CD14-positive monocyte (primary cell): ENCODE results near the gene PIK3AP1. TPM values are rescaled to one million over a fixed set of nuclear protein-coding genes. Genes with fewer than 3 reads are reported as not detected.

Experiments
- DNase-seq, 3 donors: peaks; one replicate each; pipeline ENCODE4 v3.0.0-alpha.2; 2011 to 2022
- H2AFZ ChIP-seq: 2 replicates; pipeline ENCODE4 v1.6.0; 2012; ENCODE audit warnings: mild to moderate bottlenecking, low read depth, low read length, inconsistent platforms; ENCODE audit not compliant: insufficient read depth, poor library complexity, severe bottlenecking
- H3K27ac ChIP-seq, 2 donors: 1 replicate in 1 of 2; 2 replicates in 1 of 2; pipeline ENCODE4 v1.5.1; 2012 to 2013; ENCODE audit warnings: low read length in 2 of 2, control low read depth in 1 of 2, inconsistent platforms in 1 of 2, low read depth in 1 of 2, mild to moderate bottlenecking in 1 of 2
- H3K27me3 ChIP-seq, 2 donors: one replicate each; pipeline versions ENCODE4 v1.6.0 to v1.6.1; 2011 to 2013; ENCODE audit warnings: low read length in 2 of 2; ENCODE audit not compliant: control insufficient read depth in 2 of 2, insufficient read depth in 2 of 2
- H3K36me3 ChIP-seq, 2 donors: replicated peaks in 1 of 2; 1 replicate in 1 of 2; 2 replicates in 1 of 2; pipeline versions ENCODE4 v1.5.1 to v1.6.1; 2012 to 2013; ENCODE audit warnings: low read length in 2 of 2, control low read depth in 1 of 2, inconsistent platforms in 1 of 2, mild to moderate bottlenecking in 1 of 2; ENCODE audit not compliant: insufficient read depth in 2 of 2, control insufficient read depth in 1 of 2
- H3K4me1 ChIP-seq, 2 donors: 1 replicate in 1 of 2; 2 replicates in 1 of 2; pipeline versions ENCODE4 v1.5.1 to v1.6.1; 2012 to 2013; ENCODE audit warnings: low read length in 2 of 2, control low read depth in 1 of 2, inconsistent platforms in 1 of 2, mild to moderate bottlenecking in 1 of 2, moderate library complexity in 1 of 2; ENCODE audit not compliant: insufficient read depth in 2 of 2, control insufficient read depth in 1 of 2
- H3K4me2 ChIP-seq: replicated peaks from 2 replicates; pipeline ENCODE3; 2012; ENCODE audit warnings: low read length, moderate library complexity, mild to moderate bottlenecking; ENCODE audit not compliant: poor library complexity, severe bottlenecking; ENCODE audit errors: extremely low read depth
- H3K4me3 ChIP-seq, 3 experiments: fragments of 200-600 bp in 1 of 3; sonication (generic) in 1 of 3; replicated peaks in 1 of 3; 1 replicate in 2 of 3; 2 replicates in 1 of 3; pipeline ENCODE4 v1.5.1; 2011 to 2013; ENCODE audit warnings: low read length in 3 of 3, mild to moderate bottlenecking in 3 of 3, control low read depth in 2 of 3, low read depth in 2 of 3, inconsistent platforms in 1 of 3, moderate library complexity in 1 of 3
- H3K79me2 ChIP-seq: 2 replicates; pipeline ENCODE4 v1.6.0; 2012; ENCODE audit warnings: mild to moderate bottlenecking, control low read depth, inconsistent platforms, low read length, moderate library complexity; ENCODE audit not compliant: insufficient read depth
- H3K9ac ChIP-seq: 2 replicates; pipeline ENCODE4 v1.6.0; 2017; ENCODE audit warnings: low read length, mild to moderate bottlenecking; ENCODE audit not compliant: insufficient read depth, poor library complexity, severe bottlenecking
- H3K9me3 ChIP-seq, 2 donors: replicated peaks in 1 of 2; 1 replicate in 1 of 2; 2 replicates in 1 of 2; pipeline versions ENCODE4 v1.5.1 to v1.6.1; 2012 to 2013; ENCODE audit warnings: low read length in 2 of 2, control low read depth in 1 of 2; ENCODE audit not compliant: control insufficient read depth in 1 of 2, insufficient read depth in 1 of 2
- H4K20me1 ChIP-seq: 2 replicates; pipeline ENCODE4 v1.6.0; 2012; ENCODE audit warnings: mild to moderate bottlenecking, low read length, control low read depth, moderate library complexity; ENCODE audit not compliant: insufficient read depth
- H3K27ac Mint-ChIP-seq, 7 donors: one replicate each; pipeline ENCODE4 v1.8.0; 2020; ENCODE audit warnings: mild to moderate bottlenecking in 7 of 7, mixed read lengths in 7 of 7, moderate library complexity in 6 of 7, inconsistent platforms in 2 of 7
- H3K27me3 Mint-ChIP-seq, 3 donors: one replicate each; pipeline ENCODE4 v1.8.0; 2021 to 2022; ENCODE audit warnings: low read depth in 3 of 3, mild to moderate bottlenecking in 3 of 3, mixed read lengths in 3 of 3, moderate library complexity in 3 of 3, inconsistent platforms in 1 of 3
- H3K36me3 Mint-ChIP-seq, 2 donors: one replicate each; pipeline ENCODE4 v1.8.0; 2020; ENCODE audit warnings: mixed read lengths in 2 of 2, inconsistent platforms in 1 of 2, mild to moderate bottlenecking in 1 of 2
- H3K4me1 Mint-ChIP-seq: one replicate; pipeline ENCODE4 v1.8.0; 2020; ENCODE audit warnings: mild to moderate bottlenecking, mixed read lengths
- H3K4me3 Mint-ChIP-seq, 2 donors: one replicate each; pipeline ENCODE4 v1.8.0; 2020; ENCODE audit warnings: mild to moderate bottlenecking in 2 of 2, mixed read lengths in 2 of 2, moderate library complexity in 1 of 2
- H3K9me3 Mint-ChIP-seq, 7 donors: one replicate each; pipeline ENCODE4 v1.8.0; 2020 to 2022; ENCODE audit warnings: mixed read lengths in 7 of 7, mild to moderate bottlenecking in 6 of 7, moderate library complexity in 6 of 7, inconsistent platforms in 2 of 7
- CTCF ChIP-seq: fragments of 200-600 bp; IDR thresholded peaks from one replicate; pipeline ENCODE4 v1.8.0; 2022; ENCODE audit warnings: antibody characterized with exemption, mild to moderate bottlenecking
- WGBS: methylation state at CpG from one replicate; pipeline ENCODE4 v1.1.5; 2013; ENCODE audit warnings: missing lambda C conversion rate; ENCODE audit not compliant: insufficient coverage; 5-methylcytosine and 5-hydroxymethylcytosine counted together
- intact Hi-C, 2 donors: fragments of 100-400 bp; cut with micrococcal nuclease; formaldehyde crosslinking; loops; one replicate each; pipeline versions ENCODE4 v1.15.0 to v1.15.1; 2023
- polyA minus RNA-seq: library from RNA; depleted of rRNA, polyadenylated mRNA; stranded (reverse); fragments of >200 nt; gene quantifications from 2 replicates; pipeline ENCODE4 v1.2.3, GENCODE V29; 2012
- polyA plus RNA-seq, 3 donors: library from polyadenylated mRNA; depleted of rRNA in 1 of 3; unstranded in 2 of 3; stranded (reverse) in 1 of 3; fragments of 300-500 nt in 2 of 3; fragments of >200 nt in 1 of 3; fragmentation: Illumina TruSeq in 2 of 3; gene quantifications; 1 replicate in 2 of 3; 2 replicates in 1 of 3; pipeline ENCODE4 v1.2.3, GENCODE V29; 2012 to 2021
- total RNA-seq, 12 experiments: library from RNA in 1 of 12; stranded (reverse) in 1 of 12; fragments of 120-200 nt in 1 of 12; gene quantifications; one replicate each; pipeline ENCODE4 v1.2.4 and lab custom pipeline; 2013 to 2026; ENCODE audit warnings: mixed read lengths in 6 of 12, inconsistent platforms in 1 of 12

The PIK3AP1 gene
- 176 TPM for total RNA-seq (2013)
- polyA plus RNA-seq (100 to 1,000 TPM in 2 of 3 donors, 10 to 100 TPM in 1; 95.5 to 157 (median 112) TPM), polyA minus RNA-seq (112 and 212 TPM in 2 replicates), total RNA-seq (lab: John Stamatoyannopoulos, UW) (306 to 2,421 (median 540) reads per million in 11 experiments)

GRCh38 chr10:96720422-96721206, at the start of gene PIK3AP1:
TSS of gene PIK3AP1 (minus strand) at chr10:96720514. CDS start at chr10:96720394, 120 bp downstream.
- H3K27me3 Mint-ChIP-seq: peaks cover 0 to 3% (median 0%) of the 10 kb centered on the region in 3 donors
- H3K4me1 ChIP-seq: peaks cover 49 to 50% of the 10 kb centered on the region in 2 donors
- H3K36me3 Mint-ChIP-seq: peaks cover 16% of the 10 kb centered on the region in 2 donors
- H3K4me3 ChIP-seq: peak within 1 kb of the TSS; percentile 67 to 99 (median 86)
- TF ChIP-seq CTCF: no peak
- peak within 1 kb of the TSS; percentile 79 for H3K4me2 ChIP-seq
- peak within 1 kb of the TSS; percentile 90 to 92 for H3K27ac ChIP-seq
- whole genome bisulfite sequencing: 0% methylated on average over 37 of the region's 52 CpGs
- H4K20me1 ChIP-seq: peaks cover 17% of the 10 kb centered on the region
- intact Hi-C loops: no loop called here
- H3K27ac Mint-ChIP-seq: peak within 1 kb of the TSS; percentile 97 to 100 (median 98)
- peaks cover 45% of the 10 kb centered on the region for H3K4me1 Mint-ChIP-seq
- H3K36me3 ChIP-seq: no peaks in the 10 kb centered on the region
- no peaks in the 10 kb centered on the region for H3K9me3 ChIP-seq
- H3K79me2 ChIP-seq: peaks cover 53% of the 10 kb centered on the region
- H3K9me3 Mint-ChIP-seq: peaks cover 0 to 2% (median 0%) of the 10 kb centered on the region in 7 donors
- no peaks in the 10 kb centered on the region for H3K27me3 ChIP-seq
- peak within 1 kb of the TSS; percentile 99 to 100 for H3K4me3 Mint-ChIP-seq
- peak within 1 kb of the TSS; percentile 89 for H3K9ac ChIP-seq
- peak within 1 kb of the TSS; percentile 81 for H2AFZ ChIP-seq
- DNase-seq: peak; percentile 59 to 75 (median 72)

- H3K79me2 ChIP-seq: no peaks in the 10 kb centered on the region
- no peak for DNase-seq
- H3K4me1 ChIP-seq: peaks cover 6 to 8% of the 10 kb centered on the region in 2 donors
- H3K4me3 ChIP-seq: no peak overlapping the region
- H3K27me3 Mint-ChIP-seq: no peaks in the 10 kb centered on the region
- H4K20me1 ChIP-seq: no peaks in the 10 kb centered on the region
- H3K27me3 ChIP-seq: no peaks in the 10 kb centered on the region
- peaks cover 13 to 16% of the 10 kb centered on the region in 2 donors for H3K9me3 ChIP-seq
- no peak overlapping the region for H3K4me3 Mint-ChIP-seq
- peak overlapping the region in 1 of 7 donors; percentile 13 for H3K27ac Mint-ChIP-seq
- peaks cover 0 to 5% of the 10 kb centered on the region in 2 donors for H3K36me3 Mint-ChIP-seq
- no peak overlapping the region for H2AFZ ChIP-seq
- H3K27ac ChIP-seq: no peak overlapping the region
- H3K9ac ChIP-seq: no peak overlapping the region
- peaks cover 5 to 19% (median 12%) of the 10 kb centered on the region in 7 donors for H3K9me3 Mint-ChIP-seq
- H3K4me1 Mint-ChIP-seq: peaks cover 18% of the 10 kb centered on the region
- no peak for TF ChIP-seq CTCF
- WGBS: 96% methylated on average over 8 of the region's 11 CpGs
- H3K36me3 ChIP-seq: no peaks in the 10 kb centered on the region
- intact Hi-C loops: loop anchor here (5.0 to 10.0 kb wide), 3 partner anchors 57 to 126 kb away; partner anchors contain the start of gene LCOR (in 1 of the 2)
- no peak overlapping the region for H3K4me2 ChIP-seq
These were observed 47.8 kb upstream of the PIK3AP1 start for GRCh38 chr10:96768136-96768535.
